RWPE2 (cell line): ENCODE data around the gene RHCE.
"Not testable (repeated sequence)": the region's sequence is repeated elsewhere in the genome, so short reads cannot be mapped to it uniquely, and the experiment has no call there.

ENCODE experiments used
- ATAC-seq: fragments of 200-7000 bp; cut with Tn5 transposase; 3 replicates; pipeline ENCODE4 v1.9.1; 2021; ENCODE audit warnings: low read depth
- DNase-seq: peaks from one replicate; pipeline ENCODE4 v3.0.0-alpha.2; 2020; ENCODE audit warnings: low spot score
- H3K27ac ChIP-seq: fragments of 450-650 bp; 2 replicates; pipeline ENCODE4 v1.5.1; 2017; ENCODE audit warnings: mild to moderate bottlenecking; ENCODE audit not compliant: poor library complexity, severe bottlenecking
- H3K27me3 ChIP-seq: fragments of 250-450 bp; sonication (Bioruptor Pico); 2 replicates; pipeline ENCODE4 v1.5.1; 2021; ENCODE audit warnings: mild to moderate bottlenecking, moderate library complexity; ENCODE audit not compliant: insufficient read depth, poor library complexity, severe bottlenecking
- H3K36me3 ChIP-seq: fragments of 250-450 bp; sonication (Bioruptor Pico); 2 replicates; pipeline ENCODE4 v1.5.1; 2020; ENCODE audit warnings: low read depth, mild to moderate bottlenecking, moderate library complexity
- H3K4me1 ChIP-seq: fragments of 250-450 bp; sonication (Bioruptor Pico); 2 replicates; pipeline ENCODE4 v1.5.1; 2021; ENCODE audit warnings: mild to moderate bottlenecking, moderate library complexity; ENCODE audit not compliant: insufficient read depth, poor library complexity, severe bottlenecking
- H3K4me3 ChIP-seq: fragments of 250-450 bp; sonication (Bioruptor Pico); 2 replicates; pipeline ENCODE4 v1.5.1; 2021; ENCODE audit warnings: mild to moderate bottlenecking, moderate library complexity; ENCODE audit not compliant: severe bottlenecking
- H3K9me3 ChIP-seq: fragments of 250-450 bp; sonication (Bioruptor Pico); 2 replicates; pipeline ENCODE4 v1.5.1; 2021; ENCODE audit warnings: mild to moderate bottlenecking, moderate library complexity; ENCODE audit not compliant: severe bottlenecking
- CTCF ChIP-seq: fragments of 450-650 bp; IDR thresholded peaks from one replicate; pipeline ENCODE4 v1.5.1; 2017; ENCODE audit warnings: mild to moderate bottlenecking, moderate library complexity; ENCODE audit not compliant: poor library complexity, severe bottlenecking

The RHCE gene

GRCh38 chr1:25336922-25337354 lies 83.7 kb downstream of the RHCE start:
- H3K27ac ChIP-seq, H3K4me1 ChIP-seq, DNase-seq, H3K9me3 ChIP-seq, H3K27me3 ChIP-seq: not testable (repeated sequence)
- ATAC-seq = peak; percentile 37
- H3K4me3 ChIP-seq = peak overlapping the region; percentile 40
- peaks cover 16% of the 10 kb centered on the region for H3K36me3 ChIP-seq
- peak; percentile 14 for TF ChIP-seq CTCF

DNA sequence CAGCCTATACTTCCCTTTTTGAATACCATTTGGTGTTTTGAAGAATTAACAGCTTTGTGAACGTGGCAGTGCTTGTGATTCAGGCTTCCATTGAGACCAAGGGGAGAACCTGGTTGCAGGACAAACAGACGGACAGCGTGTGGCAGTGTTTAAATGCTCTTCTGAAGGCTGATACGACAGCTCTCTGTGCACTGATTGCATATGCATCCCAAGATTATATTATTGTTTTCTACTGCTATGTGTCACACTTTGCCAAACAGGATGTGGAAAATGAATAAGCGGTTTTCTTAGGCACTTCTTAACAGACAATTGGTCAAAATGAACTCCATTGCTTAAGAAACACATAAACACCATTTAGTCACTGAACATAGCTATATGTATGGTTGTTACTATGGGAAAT lies 90.7 kb downstream of the RHCE start:
- H3K9me3 ChIP-seq, H3K36me3 ChIP-seq, H3K27me3 ChIP-seq, DNase-seq, H3K4me3 ChIP-seq, H3K4me1 ChIP-seq: not testable (repeated sequence)
- ATAC-seq = peak; percentile 98
- peak; percentile 42 for TF ChIP-seq CTCF
- H3K27ac ChIP-seq = peak overlapping the region; percentile 38

DNA sequence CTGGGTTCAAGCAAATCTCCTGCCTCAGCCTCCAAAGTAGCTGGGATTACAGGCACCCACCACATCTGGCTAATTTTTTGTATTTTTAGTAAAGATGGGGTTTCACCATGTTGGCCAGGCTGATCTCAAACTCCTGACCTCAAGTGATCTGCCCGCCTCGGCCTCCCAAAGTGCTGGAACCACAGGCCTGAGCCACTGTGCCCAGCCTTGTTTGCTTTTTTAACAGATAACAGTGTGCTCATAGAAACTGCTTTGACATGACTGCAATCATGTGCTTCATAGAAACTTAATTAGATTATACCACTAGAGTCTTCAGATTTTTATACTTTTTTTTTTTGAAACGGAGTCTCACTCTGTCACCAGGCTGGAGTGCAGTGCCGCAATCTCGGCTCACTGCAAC lies 91.3 kb downstream of the RHCE start:
- H3K4me1 ChIP-seq, H3K27ac ChIP-seq, H3K9me3 ChIP-seq, ATAC-seq, H3K4me3 ChIP-seq, DNase-seq, H3K36me3 ChIP-seq, H3K27me3 ChIP-seq: not testable (repeated sequence)

- ATAC-seq, H3K9me3 ChIP-seq, H3K4me3 ChIP-seq, DNase-seq, H3K36me3 ChIP-seq, H3K27me3 ChIP-seq, H3K27ac ChIP-seq, H3K4me1 ChIP-seq: not testable (repeated sequence)
Observed at GRCh38 chr1:25328791-25329185, 91.8 kb downstream of the RHCE start.

- not testable (repeated sequence) for DNase-seq, H3K27ac ChIP-seq, H3K27me3 ChIP-seq, H3K4me3 ChIP-seq, H3K4me1 ChIP-seq, H3K9me3 ChIP-seq, H3K36me3 ChIP-seq, ATAC-seq
Observed at GRCh38 chr1:25327864-25328790, 92.5 kb downstream of the RHCE start.

DNA sequence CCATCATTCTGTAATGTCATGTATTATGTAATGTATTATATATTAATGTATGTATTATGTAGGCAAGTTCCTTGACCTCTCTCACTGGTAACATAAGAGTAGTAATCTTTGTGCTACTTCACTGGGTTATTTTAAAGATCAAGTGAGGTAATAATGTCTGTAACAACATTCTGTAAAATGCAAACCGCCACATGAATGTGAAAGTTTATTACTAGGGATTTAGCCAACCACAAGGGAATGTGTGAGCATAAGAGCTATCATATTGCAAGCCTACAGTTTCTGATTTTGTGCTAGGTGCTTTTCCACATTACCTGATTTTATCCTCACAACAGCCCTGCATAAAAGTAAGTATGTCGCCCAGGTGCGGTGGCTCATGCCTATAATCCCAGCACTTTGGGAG lies 96.2 kb downstream of the RHCE start:
- DNase-seq, H3K9me3 ChIP-seq, ATAC-seq: not testable (repeated sequence)

DNA sequence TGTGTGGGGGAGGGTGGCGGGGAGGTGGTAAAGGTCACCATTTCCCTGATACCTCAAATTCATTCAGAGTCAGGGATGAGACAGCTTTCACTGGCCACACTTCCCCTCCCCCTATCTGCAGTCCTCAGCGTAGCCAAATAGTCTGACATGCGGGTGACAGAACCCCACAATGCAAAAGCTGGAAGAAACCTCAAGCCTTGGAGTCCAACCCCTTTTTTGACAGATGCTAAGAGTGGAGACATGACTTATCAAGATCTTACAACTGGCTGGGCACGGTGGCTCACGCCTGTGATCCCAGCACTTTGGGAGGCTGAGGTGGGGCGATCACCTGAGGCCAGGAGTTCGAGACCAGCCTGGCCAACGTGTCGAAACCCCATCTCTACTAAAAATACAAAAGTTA lies 98.5 kb downstream of the RHCE start:
- ATAC-seq, H3K36me3 ChIP-seq, H3K4me1 ChIP-seq, H3K27ac ChIP-seq, H3K9me3 ChIP-seq, H3K27me3 ChIP-seq, DNase-seq, H3K4me3 ChIP-seq: not testable (repeated sequence)

More for the DNA sequence above, 96.2 kb downstream of the RHCE start:
- H3K4me1 ChIP-seq, H3K36me3 ChIP-seq, H3K27ac ChIP-seq, H3K27me3 ChIP-seq, H3K4me3 ChIP-seq: not testable (repeated sequence)

DNA sequence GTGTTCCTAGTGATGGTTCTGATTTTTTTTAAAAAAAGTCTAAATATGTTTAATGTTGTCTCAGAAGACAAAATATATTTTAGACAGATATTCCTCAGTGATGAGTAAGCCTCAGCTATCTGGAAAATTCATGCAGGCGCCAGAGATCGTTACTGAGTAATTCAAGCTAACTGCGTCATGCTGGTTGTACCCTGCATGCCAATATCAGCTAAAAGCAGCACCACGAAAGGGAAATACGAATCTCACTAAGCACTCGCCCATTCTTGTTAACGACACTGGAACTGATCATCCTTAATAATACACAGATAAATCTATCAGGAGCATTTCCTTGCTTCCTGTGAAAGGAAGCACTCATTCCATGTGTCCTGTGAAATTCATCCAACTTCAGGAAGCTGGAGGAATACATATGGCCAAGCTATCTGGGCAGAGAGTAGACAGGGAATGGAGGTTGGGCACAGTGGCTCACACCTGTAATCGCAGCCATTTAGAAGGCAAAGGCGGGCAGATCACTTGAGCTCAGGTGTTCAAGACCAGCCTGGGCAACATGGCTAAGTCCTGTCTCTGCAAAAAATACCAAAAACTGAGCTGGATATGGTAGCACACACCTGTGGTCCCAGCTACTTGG lies 100.2 kb downstream of the RHCE start:
- peak; percentile 94 for ATAC-seq
- H3K4me3 ChIP-seq, H3K36me3 ChIP-seq, H3K9me3 ChIP-seq, H3K4me1 ChIP-seq, H3K27me3 ChIP-seq, DNase-seq: not testable (repeated sequence)
- peak overlapping the region; percentile 86 for H3K27ac ChIP-seq

- H3K4me3 ChIP-seq, H3K9me3 ChIP-seq, H3K4me1 ChIP-seq, ATAC-seq, H3K27me3 ChIP-seq, H3K36me3 ChIP-seq, H3K27ac ChIP-seq, DNase-seq: not testable (repeated sequence)
Observed at GRCh38 chr1:25312806-25313470, 107.7 kb downstream of the RHCE start.
